SK-N-SH (cell line): Measurements from ENCODE around the gene ANKRD44.
A peak's percentile ranks its signal among the peaks of the same experiment; 100 is the strongest.

Source experiments
- CTCF ChIP-seq: fragments of 200-600 bp; sonication (generic); IDR thresholded peaks from 2 replicates; pipeline ENCODE4 v1.6.1; 2017; ENCODE audit warnings: antibody characterized with exemption, mild to moderate bottlenecking, moderate library complexity
- EZH2phosphoT487 ChIP-seq: fragments of 200-600 bp; sonication (generic); IDR thresholded peaks from 2 replicates; pipeline ENCODE4 v1.6.1; 2017; ENCODE audit warnings: low read depth, mixed run types, mild to moderate bottlenecking, antibody characterized with exemption, moderate library complexity, borderline replicate concordance
- MAX ChIP-seq: IDR thresholded peaks from 2 replicates; pipeline ENCODE4 v1.4.0; 2012; ENCODE audit warnings: low read depth
- REST ChIP-seq: IDR thresholded peaks from 2 replicates; pipeline ENCODE4 v1.6.1; 2012; ENCODE audit warnings: mild to moderate bottlenecking, low read depth, low read length, moderate library complexity
- RFX5 ChIP-seq: IDR thresholded peaks from 2 replicates; pipeline ENCODE4 v1.6.1; 2012; ENCODE audit warnings: mild to moderate bottlenecking, improper control_type of control experiment, low read length
- TAF1 ChIP-seq: IDR thresholded peaks from 2 replicates; pipeline ENCODE4 v1.6.1; 2012; ENCODE audit warnings: low read depth, mild to moderate bottlenecking, low read length, moderate library complexity, borderline replicate concordance
- TEAD4 ChIP-seq: IDR thresholded peaks from 2 replicates; pipeline ENCODE4 v1.4.0; 2012; ENCODE audit warnings: mild to moderate bottlenecking, borderline replicate concordance; ENCODE audit not compliant: insufficient read depth
- YY1 ChIP-seq: IDR thresholded peaks from 2 replicates; pipeline ENCODE4 v1.4.0; 2012; ENCODE audit warnings: low read depth, mild to moderate bottlenecking

- TF ChIP-seq CTCF (peak; percentile 67), TAF1 (no peak), MAX (no peak), YY1 (no peak), REST (no peak), RFX5 (no peak), TEAD4 (no peak), EZH2phosphoT487 (no peak)
Observed at GRCh38 chr2:197168705-197169104, 141.9 kb downstream of the ANKRD44 start.
